GM19023 (cell line): ENCODE results near the gene VEPH1.

Source experiments
- ATAC-seq: cut with Tn5 transposase; IDR thresholded peaks from one replicate; pipeline ENCODE4 v1.9.1; 2021; ENCODE audit warnings: mild to moderate bottlenecking, moderate library complexity; ENCODE audit not compliant: unreplicated experiment

VEPH1 gene

GRCh38 chr3:157275832-157276231, 227.4 kb downstream of the VEPH1 start:
- no peak for ATAC-seq

GRCh38 chr3:157274644-157275137, 228.5 kb downstream of the VEPH1 start:
- ATAC-seq = no peak

- ATAC-seq = no peak
Observed at GRCh38 chr3:157271283-157271882, 231.8 kb downstream of the VEPH1 start.

DNA sequence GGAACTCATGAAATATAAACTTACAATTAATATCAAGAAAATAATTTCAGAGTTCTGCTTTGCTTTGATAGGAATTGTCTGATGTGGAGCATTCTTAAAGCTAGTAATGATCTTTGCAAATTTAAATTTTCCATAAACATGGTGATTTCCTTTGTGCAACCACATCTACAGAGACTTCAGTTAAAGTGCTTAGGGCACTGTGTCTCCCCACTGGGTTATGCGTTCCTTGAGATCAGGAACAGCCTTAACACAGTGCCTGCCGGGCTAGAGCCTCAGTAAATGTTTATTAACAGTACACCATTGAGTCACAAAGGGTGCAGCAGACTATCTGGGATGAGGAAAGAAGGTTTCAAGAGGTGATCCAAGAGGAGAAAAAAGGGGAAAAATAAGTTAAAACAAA, 235.2 kb downstream of the VEPH1 start:
- no peak for ATAC-seq

- no peak for ATAC-seq
Observed at GRCh38 chr3:157265931-157266330, 237.3 kb downstream of the VEPH1 start.

DNA sequence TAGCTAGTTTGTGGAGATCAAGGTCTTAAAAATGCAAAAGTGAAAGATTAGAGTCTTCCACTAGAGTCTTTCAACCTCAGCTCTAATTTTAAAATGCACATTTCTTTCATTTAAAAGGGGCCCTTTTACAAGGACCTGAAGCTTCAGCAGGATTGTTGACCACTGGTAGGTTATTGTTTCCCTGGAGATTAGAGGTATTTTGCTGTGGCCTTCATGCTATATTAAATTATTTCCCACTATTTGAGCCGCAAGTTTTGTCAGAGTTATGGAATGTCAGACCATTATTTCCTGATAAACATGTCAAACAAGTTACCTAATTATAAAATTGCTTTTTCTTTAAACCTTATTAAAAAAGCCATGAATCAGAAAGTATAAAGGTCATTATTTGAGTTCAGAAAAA, 240.2 kb downstream of the VEPH1 start:
- no peak for ATAC-seq

DNA sequence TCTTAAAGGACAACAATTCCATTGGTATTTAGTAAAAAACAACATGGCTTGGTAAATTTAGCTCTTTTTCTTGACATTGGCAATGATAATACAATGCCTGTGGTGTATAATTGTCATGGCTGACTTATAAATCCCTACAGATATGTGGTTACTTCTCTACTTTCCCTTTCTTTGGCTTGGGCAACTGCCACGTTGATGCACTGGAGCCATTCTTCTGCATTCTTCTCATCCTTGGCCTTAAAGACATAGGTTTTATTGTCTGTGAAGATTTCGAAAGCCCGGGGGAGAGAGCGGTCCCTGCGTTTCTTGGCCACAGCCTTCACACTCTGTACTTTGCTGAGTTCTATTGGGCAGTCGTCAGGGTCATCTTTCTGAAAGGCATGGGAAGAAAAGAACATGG, 242.2 kb downstream of the VEPH1 start:
- ATAC-seq = no peak

- ATAC-seq = no peak
Observed at GRCh38 chr3:157259825-157260224, 243.4 kb downstream of the VEPH1 start.

GRCh38 chr3:157257101-157257500, 246.1 kb downstream of the VEPH1 start:
- ATAC-seq = no peak

DNA sequence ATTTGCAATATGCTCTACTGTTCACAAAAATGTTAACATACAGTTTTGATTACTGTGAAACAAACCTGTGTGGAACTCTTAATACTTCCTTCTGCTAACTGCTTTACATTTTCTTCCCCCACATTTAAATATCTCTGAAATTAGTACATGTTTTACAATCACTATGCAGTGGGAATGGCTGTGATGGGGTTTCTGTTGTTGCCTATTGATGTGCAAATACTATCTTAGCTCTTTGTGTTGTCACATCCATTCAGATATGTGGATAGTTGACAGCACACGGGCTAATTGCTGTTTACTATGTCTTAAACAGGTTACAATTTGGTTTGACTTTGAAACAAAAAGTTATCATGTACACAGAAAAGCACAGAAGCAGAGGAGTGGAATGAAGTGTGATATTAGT, 247.4 kb downstream of the VEPH1 start:
- no peak for ATAC-seq

DNA sequence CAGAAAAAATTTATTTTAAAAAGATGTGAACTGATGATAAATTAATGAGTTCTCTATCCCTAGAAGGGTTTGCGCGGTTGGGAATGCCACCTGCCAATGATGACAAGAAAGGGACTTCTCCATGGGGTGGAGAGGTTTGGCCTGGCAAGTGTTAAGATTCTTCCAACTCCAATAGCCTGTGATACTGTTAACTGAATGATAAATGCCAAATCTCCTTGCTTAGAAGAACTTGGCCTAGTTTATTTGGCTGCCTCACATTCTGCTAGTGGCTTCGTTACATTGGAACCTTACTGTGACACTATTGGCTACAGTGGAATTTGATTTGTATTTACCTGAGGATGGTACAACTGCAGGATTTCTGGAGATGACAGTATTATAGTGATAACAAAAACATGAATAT, 251.5 kb downstream of the VEPH1 start:
- ATAC-seq = no peak

DNA sequence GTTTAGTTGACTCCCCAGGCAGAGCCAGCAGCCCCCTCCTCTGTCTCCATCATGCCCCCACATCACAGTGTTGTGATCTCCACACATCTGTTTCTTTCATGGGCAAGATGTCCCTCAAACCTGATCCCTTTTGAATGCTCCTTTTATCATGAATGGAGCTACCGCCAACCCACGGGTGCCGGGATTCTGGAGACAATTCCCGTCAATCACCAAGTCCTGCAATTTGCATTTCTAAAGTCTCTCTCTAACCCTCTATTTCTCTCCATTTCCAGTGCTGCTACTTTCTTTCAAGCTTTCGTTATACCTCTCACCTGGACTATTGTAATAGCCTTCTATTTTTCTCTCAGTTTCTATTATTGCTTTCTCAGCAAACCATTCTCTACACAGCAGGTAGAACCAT, 253.6 kb downstream of the VEPH1 start:
- no peak for ATAC-seq

GRCh38 chr3:157248590-157249422, 254.4 kb downstream of the VEPH1 start:
- ATAC-seq = no peak

- ATAC-seq = no peak
Observed at GRCh38 chr3:157247391-157247790, 255.8 kb downstream of the VEPH1 start.

DNA sequence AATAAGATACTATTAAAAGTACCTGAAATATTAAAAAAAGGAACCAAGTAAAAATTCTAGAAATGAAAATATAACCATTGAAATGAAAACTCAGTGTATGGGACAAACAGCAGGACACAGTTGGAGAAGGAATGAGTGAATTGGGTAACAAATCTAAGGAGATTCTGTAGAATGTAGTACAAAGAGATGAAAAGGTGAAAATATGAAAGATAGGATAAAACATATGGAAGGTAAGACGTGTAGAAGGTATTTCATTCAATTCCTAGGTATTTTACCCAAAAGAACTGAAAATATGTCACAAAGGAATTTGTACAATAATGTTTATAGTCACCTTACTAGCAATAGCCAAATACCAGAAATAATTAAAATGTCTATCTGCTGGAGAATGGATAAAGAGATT, 260.4 kb downstream of the VEPH1 start:
- no peak for ATAC-seq

GRCh38 chr3:157241599-157241998, 261.6 kb downstream of the VEPH1 start:
- ATAC-seq = no peak

DNA sequence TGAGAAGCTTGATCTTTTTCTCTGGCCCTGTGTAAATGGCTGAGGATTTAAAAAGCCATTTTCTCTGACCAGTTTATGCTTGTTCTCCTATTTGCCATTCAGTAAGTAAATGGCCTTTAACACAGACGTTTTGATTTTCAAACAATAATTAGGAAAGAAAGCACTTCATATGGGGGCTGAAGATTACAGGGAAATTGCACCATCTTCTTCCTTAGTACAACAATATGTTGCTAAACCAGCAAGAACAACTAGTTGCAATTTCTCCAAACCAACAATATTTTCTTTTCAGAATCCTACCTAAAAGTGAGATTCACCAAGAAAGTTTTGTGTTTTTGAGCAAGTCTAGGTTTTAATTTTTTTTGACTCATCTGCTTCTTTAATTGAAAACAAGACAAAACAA, 262.8 kb downstream of the VEPH1 start:
- no peak for ATAC-seq

- ATAC-seq = peak; percentile 100
Observed at GRCh38 chr3:157239082-157239704, 264.0 kb downstream of the VEPH1 start.

- no peak for ATAC-seq
Observed at GRCh38 chr3:157238457-157238856, 264.8 kb downstream of the VEPH1 start.

- no peak for ATAC-seq
Observed at GRCh38 chr3:157237886-157238285, 265.3 kb downstream of the VEPH1 start.

GRCh38 chr3:157235291-157235690, 267.9 kb downstream of the VEPH1 start:
- no peak for ATAC-seq

GRCh38 chr3:157233923-157234322, 269.3 kb downstream of the VEPH1 start:
- no peak for ATAC-seq
